Neural cell (in vitro differentiated cells): ENCODE measurements around the gene MICAL2. TPM values are rescaled to one million over a fixed set of nuclear protein-coding genes. Genes with fewer than 3 reads are reported as not detected.

Experiments used
- H2AFZ ChIP-seq: fragments of 200-600, 300-800 bp; sonication (generic), shearing (Covaris generic); 2 replicates; pipeline ENCODE4 v1.6.0; 2014; ENCODE audit warnings: low read depth, mild to moderate bottlenecking, antibody characterized with exemption, low read length, moderate library complexity
- H3F3A ChIP-seq: fragments of 200-600 bp; shearing (Covaris generic); 2 replicates; pipeline ENCODE4 v1.6.1; 2016; ENCODE audit warnings: mild to moderate bottlenecking, moderate library complexity, mixed read lengths, antibody characterized with exemption, low read length; ENCODE audit not compliant: insufficient read depth, poor library complexity, severe bottlenecking
- H3K27ac ChIP-seq: fragments of 200-600, 300-800 bp; sonication (generic), shearing (Covaris generic); 2 replicates; pipeline ENCODE4 v1.5.1; 2014; ENCODE audit warnings: mild to moderate bottlenecking, low read length, moderate library complexity
- H3K27me3 ChIP-seq: fragments of 300-800, 200-600 bp; sonication (generic), shearing (Covaris generic); 2 replicates; pipeline ENCODE4 v1.6.0; 2014; ENCODE audit warnings: mild to moderate bottlenecking, low read depth, low read length, moderate library complexity; ENCODE audit not compliant: insufficient read depth
- H3K36me3 ChIP-seq: fragments of 300-800, 200-600 bp; sonication (generic), shearing (Covaris generic); 2 replicates; pipeline ENCODE4 v1.5.1; 2014; ENCODE audit warnings: mild to moderate bottlenecking, antibody characterized with exemption, low read length, moderate library complexity; ENCODE audit not compliant: insufficient read depth
- H3K4me2 ChIP-seq: fragments of 300-800, 200-600 bp; sonication (generic), shearing (Covaris generic); 2 replicates; pipeline ENCODE4 v1.6.0; 2014; ENCODE audit warnings: mild to moderate bottlenecking, low read length
- H3K4me3 ChIP-seq: fragments of 300-800, 200-600 bp; sonication (generic), shearing (Covaris generic); 2 replicates; pipeline ENCODE4 v1.5.1; 2014; ENCODE audit warnings: mild to moderate bottlenecking, low read length, moderate library complexity
- H3K79me2 ChIP-seq: fragments of 200-600 bp; shearing (Covaris generic); replicated peaks from 2 replicates; pipeline ENCODE4 v1.6.0; 2014; ENCODE audit warnings: mild to moderate bottlenecking, low read length, moderate library complexity; ENCODE audit not compliant: insufficient read depth
- H3K9ac ChIP-seq: fragments of 300-800, 200-600 bp; sonication (generic), shearing (Covaris generic); 2 replicates; pipeline ENCODE4 v1.6.1; 2016; ENCODE audit warnings: mild to moderate bottlenecking, low read length, mixed read lengths
- H3K9me2 ChIP-seq: fragments of 200-600 bp; shearing (Covaris generic); 2 replicates; pipeline ENCODE4 v1.6.1; 2016; ENCODE audit warnings: mild to moderate bottlenecking, low read length, mixed read lengths; ENCODE audit not compliant: insufficient read depth
- H3K9me3 ChIP-seq: fragments of 200-600, 300-800 bp; sonication (generic), shearing (Covaris generic); 2 replicates; pipeline ENCODE4 v1.6.1; 2016; ENCODE audit warnings: mild to moderate bottlenecking, mixed run types, low read length, moderate library complexity, mixed read lengths
- H4K20me1 ChIP-seq: fragments of 200-600 bp; shearing (Covaris generic); 2 replicates; pipeline ENCODE4 v1.6.1; 2016; ENCODE audit warnings: mild to moderate bottlenecking, mixed run types; ENCODE audit not compliant: insufficient read depth
- CTCF ChIP-seq: fragments of 450-650 bp; IDR thresholded peaks from 2 replicates; pipeline ENCODE4 v1.5.1; 2014; ENCODE audit warnings: antibody characterized with exemption, mild to moderate bottlenecking, moderate library complexity; ENCODE audit not compliant: poor library complexity, severe bottlenecking
- EP300 ChIP-seq: fragments of 450-650 bp; conservative IDR thresholded peaks from 2 replicates; pipeline ENCODE4 v1.6.1; 2014; ENCODE audit warnings: antibody characterized with exemption, mild to moderate bottlenecking, moderate library complexity; ENCODE audit not compliant: poor library complexity, severe bottlenecking
- EZH2 ChIP-seq: fragments of 200-600, 300-800 bp; shearing (Covaris generic), sonication (generic); IDR thresholded peaks from 2 replicates; pipeline ENCODE4 v1.6.1; 2014; ENCODE audit warnings: antibody characterized with exemption, low read length, borderline replicate concordance, mild to moderate bottlenecking; ENCODE audit not compliant: insufficient read depth, poor library complexity, severe bottlenecking
- MXI1 ChIP-seq: fragments of 450-650 bp; conservative IDR thresholded peaks from 2 replicates; pipeline ENCODE4 v1.6.1; 2014; ENCODE audit warnings: antibody characterized with exemption, mild to moderate bottlenecking; ENCODE audit not compliant: poor library complexity, severe bottlenecking
- POLR2AphosphoS5 ChIP-seq: IDR thresholded peaks from 2 replicates; pipeline ENCODE4 v1.6.1; 2012
- RAD21 ChIP-seq: fragments of 450-650 bp; conservative IDR thresholded peaks from 2 replicates; pipeline ENCODE4 v1.6.1; 2014; ENCODE audit warnings: antibody characterized with exemption, mild to moderate bottlenecking, moderate library complexity
- REST ChIP-seq: IDR thresholded peaks from 2 replicates; pipeline ENCODE4 v1.6.1; 2012; ENCODE audit warnings: borderline replicate concordance
- SMC3 ChIP-seq: fragments of 450-650 bp; conservative IDR thresholded peaks from 2 replicates; pipeline ENCODE4 v1.6.1; 2014; ENCODE audit warnings: antibody characterized with exemption, mild to moderate bottlenecking, moderate library complexity; ENCODE audit not compliant: poor library complexity
- TAF1 ChIP-seq: IDR thresholded peaks from 2 replicates; pipeline ENCODE4 v1.6.1; 2012; ENCODE audit warnings: low read depth
- polyA plus RNA-seq: library from polyadenylated mRNA; depleted of rRNA; stranded (reverse); fragments of >200 nt; gene quantifications from 2 replicates; pipeline ENCODE4 v1.2.3, GENCODE V29; 2014

The MICAL2 gene
- polyA plus RNA-seq, 1 donor from 2014 or later: 2.2 TPM

- H3F3A ChIP-seq: no peaks in the 10 kb centered on the region
- H2AFZ ChIP-seq: no peak overlapping the region
- H4K20me1 ChIP-seq: no peaks in the 10 kb centered on the region
- H3K79me2 ChIP-seq: no peaks in the 10 kb centered on the region
- no peaks in the 10 kb centered on the region for H3K9me2 ChIP-seq
- H3K27ac ChIP-seq: no peak overlapping the region
- H3K4me2 ChIP-seq: no peak overlapping the region
- H3K9me3 ChIP-seq: no peaks in the 10 kb centered on the region
- no peaks in the 10 kb centered on the region for H3K36me3 ChIP-seq
- TF ChIP-seq MXI1 (no peak), EP300 (no peak), CTCF (no peak), SMC3 (no peak)
- no peak overlapping the region for H3K4me3 ChIP-seq
- H3K9ac ChIP-seq: no peak overlapping the region
- H3K27me3 ChIP-seq: no peaks in the 10 kb centered on the region
Observed at GRCh38 chr11:12135185-12135584, 24.8 kb downstream of the MICAL2 start.

- no peak overlapping the region for H3K9ac ChIP-seq
- H3K4me2 ChIP-seq: no peak overlapping the region
- no peak overlapping the region for H3K4me3 ChIP-seq
- no peaks in the 10 kb centered on the region for H3K9me2 ChIP-seq
- H2AFZ ChIP-seq: no peak overlapping the region
- TF ChIP-seq POLR2AphosphoS5 (no peak), SMC3 (no peak), EZH2 (no peak)
- no peak overlapping the region for H3K27ac ChIP-seq
- no peaks in the 10 kb centered on the region for H3F3A ChIP-seq
- no peaks in the 10 kb centered on the region for H4K20me1 ChIP-seq
- H3K79me2 ChIP-seq: no peaks in the 10 kb centered on the region
- H3K36me3 ChIP-seq: no peaks in the 10 kb centered on the region
- no peaks in the 10 kb centered on the region for H3K9me3 ChIP-seq
- no peaks in the 10 kb centered on the region for H3K27me3 ChIP-seq
Observed at GRCh38 chr11:12137005-12137690, 26.8 kb downstream of the MICAL2 start.

GRCh38 chr11:12137938-12138731, 27.7 kb downstream of the MICAL2 start:
- Histone ChIP-seq H3K4me2 (no peak overlapping the region), H3K4me3 (no peak overlapping the region), H3K9ac (no peak overlapping the region), H3K9me2 (no peaks in the 10 kb centered on the region), H3K36me3 (no peaks in the 10 kb centered on the region), H3F3A (no peaks in the 10 kb centered on the region), H2AFZ (no peak overlapping the region), H3K27ac (no peak overlapping the region), H3K9me3 (no peaks in the 10 kb centered on the region), H3K79me2 (no peaks in the 10 kb centered on the region), H3K27me3 (no peaks in the 10 kb centered on the region), H4K20me1 (no peaks in the 10 kb centered on the region)
- TF ChIP-seq RAD21 (no peak), SMC3 (no peak), CTCF (no peak), EZH2 (no peak), MXI1 (no peak), POLR2AphosphoS5 (no peak), TAF1 (no peak), EP300 (no peak), REST (no peak)
